VCaP (cell line): ENCODE data around the gene GNA12.

Experiments
- H3K27ac ChIP-seq: fragments of 450-650 bp; 2 replicates; pipeline ENCODE4 v1.5.1; 2017
- TF ChIP-seq, protein P1 (sequence below): fragments of 450-650 bp; conservative IDR thresholded peaks from 2 replicates; pipeline ENCODE4 v1.5.1; 2017; ENCODE audit warnings: mild to moderate bottlenecking, moderate library complexity

Gene GNA12

GRCh38 chr7:2810682-2811415 is 33.3 kb downstream of the GNA12 start:
- TF ChIP-seq, protein P1, sequence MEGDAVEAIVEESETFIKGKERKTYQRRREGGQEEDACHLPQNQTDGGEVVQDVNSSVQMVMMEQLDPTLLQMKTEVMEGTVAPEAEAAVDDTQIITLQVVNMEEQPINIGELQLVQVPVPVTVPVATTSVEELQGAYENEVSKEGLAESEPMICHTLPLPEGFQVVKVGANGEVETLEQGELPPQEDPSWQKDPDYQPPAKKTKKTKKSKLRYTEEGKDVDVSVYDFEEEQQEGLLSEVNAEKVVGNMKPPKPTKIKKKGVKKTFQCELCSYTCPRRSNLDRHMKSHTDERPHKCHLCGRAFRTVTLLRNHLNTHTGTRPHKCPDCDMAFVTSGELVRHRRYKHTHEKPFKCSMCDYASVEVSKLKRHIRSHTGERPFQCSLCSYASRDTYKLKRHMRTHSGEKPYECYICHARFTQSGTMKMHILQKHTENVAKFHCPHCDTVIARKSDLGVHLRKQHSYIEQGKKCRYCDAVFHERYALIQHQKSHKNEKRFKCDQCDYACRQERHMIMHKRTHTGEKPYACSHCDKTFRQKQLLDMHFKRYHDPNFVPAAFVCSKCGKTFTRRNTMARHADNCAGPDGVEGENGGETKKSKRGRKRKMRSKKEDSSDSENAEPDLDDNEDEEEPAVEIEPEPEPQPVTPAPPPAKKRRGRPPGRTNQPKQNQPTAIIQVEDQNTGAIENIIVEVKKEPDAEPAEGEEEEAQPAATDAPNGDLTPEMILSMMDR: no peak
- no peak overlapping the region for H3K27ac ChIP-seq

DNA sequence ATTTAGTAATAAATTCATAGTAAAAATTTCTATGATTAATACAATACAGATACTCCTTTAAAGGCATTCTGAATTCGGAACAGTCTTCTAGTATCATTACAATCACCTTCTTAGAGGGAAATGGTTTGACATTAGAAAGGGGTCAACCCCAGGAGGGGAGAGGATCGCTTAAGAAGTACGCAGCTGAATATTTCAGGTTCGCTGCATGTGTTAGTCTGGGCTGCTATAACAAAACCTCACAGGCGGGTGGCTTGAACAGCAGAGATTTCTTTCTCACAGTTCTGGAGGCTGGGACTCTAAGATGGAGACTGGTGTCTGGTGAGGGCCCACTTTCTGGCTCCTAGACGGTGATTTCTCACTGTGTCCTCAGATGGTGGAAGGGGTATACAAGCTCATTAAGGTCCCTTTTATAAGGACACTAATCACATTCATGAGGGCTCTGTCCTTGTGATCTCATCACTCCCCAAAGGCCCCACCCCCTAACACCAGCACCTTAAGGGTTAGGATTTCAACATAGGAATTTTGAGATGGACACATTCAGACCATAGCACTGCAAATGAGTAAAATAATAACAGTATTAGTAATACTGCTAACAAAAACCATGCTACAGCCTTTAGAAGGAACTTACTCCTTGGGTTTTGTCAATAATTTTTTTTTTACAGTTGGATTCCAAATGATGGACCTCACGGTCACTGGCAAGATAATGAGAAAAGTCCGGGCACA is 34.0 kb downstream of the GNA12 start:
- H3K27ac ChIP-seq: no peak overlapping the region; the same call in 1 of the 2 replicates
- TF ChIP-seq, protein P1: no peak

DNA sequence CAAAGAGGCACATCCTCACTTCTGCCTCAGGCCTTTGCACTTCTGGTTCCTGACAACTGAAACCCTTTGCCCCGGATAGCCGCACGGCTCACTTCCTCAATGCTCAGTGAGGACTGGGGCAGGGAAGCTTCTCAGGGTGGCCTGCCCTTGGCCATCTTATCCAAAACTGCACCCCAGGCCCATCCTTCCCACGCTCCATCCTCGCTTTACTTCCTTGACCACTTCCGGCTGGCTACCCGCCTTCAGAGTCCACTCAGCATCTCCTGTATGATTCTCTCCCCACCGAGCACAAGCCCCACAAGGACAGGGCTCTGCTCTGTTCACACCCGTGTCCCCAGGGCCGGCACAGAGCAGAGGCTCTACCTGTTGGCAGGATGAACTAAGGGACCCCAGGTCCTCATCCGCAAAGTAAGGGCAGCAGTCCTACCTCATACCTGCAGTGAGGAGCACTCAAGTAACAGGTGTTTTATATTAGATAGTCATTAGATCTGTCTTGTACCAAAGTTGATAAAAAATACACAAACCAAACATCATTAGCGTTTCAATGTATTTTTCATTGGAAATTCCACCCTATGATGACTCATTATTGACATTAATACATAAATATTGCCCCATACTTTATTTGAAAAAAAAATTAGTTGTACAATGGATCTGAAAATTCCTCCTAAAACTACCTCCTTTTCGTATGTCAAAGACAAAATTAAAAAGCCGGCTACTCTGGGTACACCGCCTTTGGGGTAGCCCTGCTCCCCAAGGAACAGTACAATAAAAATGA is 35.0 kb downstream of the GNA12 start:
- TF ChIP-seq, protein P1: no peak
- peak overlapping the region; percentile 97 for H3K27ac ChIP-seq

DNA sequence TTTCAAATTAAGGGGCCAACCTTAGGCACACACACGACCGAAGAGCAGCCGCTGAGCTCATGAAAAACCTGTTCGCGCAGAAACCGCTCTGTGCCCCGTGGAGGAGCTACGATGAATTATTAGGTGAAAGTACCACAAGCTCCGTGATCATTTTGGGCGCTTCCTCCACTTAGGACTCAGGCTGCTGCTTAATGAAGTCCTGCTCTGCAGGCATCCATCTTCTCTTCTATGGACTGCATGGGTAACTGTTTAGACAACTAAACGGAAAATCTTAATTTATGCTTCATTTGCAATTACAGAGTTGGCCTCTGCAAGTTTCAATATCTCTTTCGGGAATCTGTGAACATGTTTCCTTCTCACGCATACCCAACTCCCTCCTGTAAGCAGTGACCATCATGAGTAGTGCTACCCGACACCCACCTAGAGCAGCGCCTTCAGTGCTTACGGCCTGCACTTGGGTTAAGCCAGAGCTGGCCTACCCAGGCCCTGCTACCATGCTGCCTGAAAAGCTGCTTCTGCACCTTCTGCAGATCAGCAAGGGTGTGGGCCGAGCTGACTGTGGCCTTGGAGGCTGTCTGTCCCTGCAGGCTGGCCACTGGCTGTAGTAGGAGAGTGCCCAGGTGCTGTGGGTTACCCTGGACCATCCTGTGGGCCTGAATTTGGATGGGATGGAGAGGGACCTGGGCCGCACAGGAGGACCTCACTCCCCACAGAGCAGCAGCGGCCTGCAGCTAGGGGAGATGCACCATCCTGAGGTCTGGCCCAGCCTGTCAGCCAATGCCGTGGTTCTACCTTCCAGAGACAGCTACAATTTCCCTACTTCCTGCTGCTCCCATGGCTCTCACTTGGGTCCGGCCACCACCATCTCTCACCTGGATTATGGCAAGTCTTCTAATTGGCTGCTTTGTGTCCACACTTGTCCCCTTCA is 36.0 kb downstream of the GNA12 start:
- TF ChIP-seq, protein P1: no peak

DNA sequence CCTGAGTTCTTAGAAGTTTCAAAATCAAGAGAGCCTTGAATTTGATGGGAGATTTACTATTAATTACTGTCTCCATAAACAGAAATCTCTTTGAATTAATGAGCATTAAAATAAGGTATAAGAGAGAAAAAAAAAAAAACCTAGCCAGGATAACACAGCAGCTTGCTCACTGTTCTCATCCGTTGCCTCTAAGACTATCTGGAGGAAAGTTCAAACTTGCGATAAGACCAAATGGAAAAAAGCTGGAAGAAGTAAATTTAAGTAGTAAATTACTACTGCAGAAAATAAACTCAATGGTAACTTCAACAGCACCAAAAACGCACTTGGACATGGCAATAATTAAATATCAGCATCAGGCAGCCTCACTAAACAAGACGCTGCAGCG is 36.7 kb downstream of the GNA12 start:
- TF ChIP-seq, protein P1: no peak
- H3K27ac ChIP-seq: peak overlapping the region; percentile 97

More for the DNA sequence above, 36.0 kb downstream of the GNA12 start:
- peak overlapping the region; percentile 97 for H3K27ac ChIP-seq

DNA sequence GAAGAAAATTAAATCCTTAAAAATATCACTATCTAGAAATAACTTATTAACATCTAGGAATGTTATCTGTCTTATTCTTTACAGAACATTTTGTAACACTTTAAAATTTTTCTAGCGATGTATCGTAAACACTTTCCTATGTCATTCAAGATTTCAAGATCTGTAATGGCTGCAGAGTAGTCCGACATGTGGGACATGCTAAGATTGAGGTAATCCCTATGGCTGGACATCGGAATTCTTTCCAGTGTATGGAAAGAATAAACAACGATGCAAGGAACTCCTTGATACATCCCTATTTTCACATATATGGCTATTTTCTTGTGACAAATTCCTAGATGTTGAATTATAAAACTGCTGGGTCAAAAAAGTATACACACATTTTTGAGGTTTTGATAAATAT is 37.5 kb downstream of the GNA12 start:
- H3K27ac ChIP-seq: peak overlapping the region; percentile 97
- TF ChIP-seq, protein P1: no peak
